ENCODE measurements around the gene HSD11B1.

GRCh38 chr1:209670441-209671082 is 34.1 kb upstream of the HSD11B1 start:
- TF ChIP-seq EZH2 (IDR thresholded peaks at IDR 0.05) = no peak
- no peak for TF ChIP-seq FOXP2 (optimal IDR thresholded peaks at IDR 0.05; ENCODE audit: control extremely low read depth, extremely low read length, insufficient read depth)
- TF ChIP-seq POLR2AphosphoS5 (IDR thresholded peaks at IDR 0.05; ENCODE audit: borderline replicate concordance, low read depth, low read length) = no peak

Measured in SK-N-MC (cell line).